Measurements from ENCODE around the gene FOLR1. TPM values are rescaled to one million over a fixed set of nuclear protein-coding genes. Genes with fewer than 3 reads are reported as not detected.
"Not testable (repeated sequence)": the region's sequence is repeated elsewhere in the genome, so short reads cannot be mapped to it uniquely, and the experiment has no call there.

Gene FOLR1
- total RNA-seq, 4 donors from 2014 or later = 0.40 to 1.0 TPM; not detected in 2

DNA sequence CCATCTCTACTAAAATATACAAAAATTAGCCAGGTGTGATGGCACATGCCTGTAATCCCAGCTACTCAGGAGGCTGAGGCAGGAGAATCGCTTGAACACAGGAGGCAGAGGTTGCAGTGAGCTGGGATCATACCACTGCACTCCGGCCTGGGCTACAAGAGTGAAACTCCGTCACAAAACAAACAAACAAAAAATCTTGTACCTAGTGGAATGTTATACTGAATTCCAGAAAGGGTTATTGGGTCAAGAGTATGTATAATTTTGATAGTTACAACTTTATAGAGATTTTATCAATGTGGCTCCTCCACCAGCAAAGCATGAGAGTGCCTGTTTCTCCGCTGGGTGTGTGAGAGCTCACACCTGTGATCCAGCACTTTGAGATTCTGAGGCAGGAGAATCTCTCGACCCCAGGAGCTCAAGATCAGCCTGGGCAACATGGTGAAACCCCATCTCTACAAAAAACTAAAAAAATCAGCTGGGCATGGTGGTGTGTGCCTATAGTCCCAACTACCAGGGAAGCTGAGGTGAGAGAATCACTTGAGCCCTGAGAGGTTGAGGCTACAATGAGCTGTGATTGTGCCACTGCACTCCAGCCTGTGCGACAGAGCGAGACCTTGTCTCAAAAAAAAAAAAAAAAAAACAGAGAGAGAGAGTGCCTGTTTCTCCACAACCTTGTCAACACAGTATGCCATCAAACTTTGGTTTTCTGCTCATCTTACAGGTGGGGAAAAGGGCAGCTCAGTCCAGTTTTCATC, 12.7 kb upstream of the FOLR1 start:
- 83% methylated on average over 7 of the region's 7 CpGs for WGBS
- intact Hi-C loops (cut with DNase I) = no loop called here
- Histone ChIP-seq H3K4me3 (no peak overlapping the region), H3K9me3 (no peaks in the 10 kb centered on the region), H3K36me3 (no peaks in the 10 kb centered on the region), H3K4me1 (peaks cover 0 to 5% (median 0%) of the 10 kb centered on the region in 4 donors), H3K27ac (replicated peaks in 1 of 4) (no peak overlapping the region), H3K27me3 (no peaks in the 10 kb centered on the region)
- TF ChIP-seq EP300 (IDR thresholded peaks at IDR 0.05) (no peak), POLR2AphosphoS5 (IDR thresholded peaks at IDR 0.05) (no peak), POLR2A (IDR thresholded peaks at IDR 0.05; ENCODE audit: low read depth) (no peak)
- TF ChIP-seq, protein P1, sequence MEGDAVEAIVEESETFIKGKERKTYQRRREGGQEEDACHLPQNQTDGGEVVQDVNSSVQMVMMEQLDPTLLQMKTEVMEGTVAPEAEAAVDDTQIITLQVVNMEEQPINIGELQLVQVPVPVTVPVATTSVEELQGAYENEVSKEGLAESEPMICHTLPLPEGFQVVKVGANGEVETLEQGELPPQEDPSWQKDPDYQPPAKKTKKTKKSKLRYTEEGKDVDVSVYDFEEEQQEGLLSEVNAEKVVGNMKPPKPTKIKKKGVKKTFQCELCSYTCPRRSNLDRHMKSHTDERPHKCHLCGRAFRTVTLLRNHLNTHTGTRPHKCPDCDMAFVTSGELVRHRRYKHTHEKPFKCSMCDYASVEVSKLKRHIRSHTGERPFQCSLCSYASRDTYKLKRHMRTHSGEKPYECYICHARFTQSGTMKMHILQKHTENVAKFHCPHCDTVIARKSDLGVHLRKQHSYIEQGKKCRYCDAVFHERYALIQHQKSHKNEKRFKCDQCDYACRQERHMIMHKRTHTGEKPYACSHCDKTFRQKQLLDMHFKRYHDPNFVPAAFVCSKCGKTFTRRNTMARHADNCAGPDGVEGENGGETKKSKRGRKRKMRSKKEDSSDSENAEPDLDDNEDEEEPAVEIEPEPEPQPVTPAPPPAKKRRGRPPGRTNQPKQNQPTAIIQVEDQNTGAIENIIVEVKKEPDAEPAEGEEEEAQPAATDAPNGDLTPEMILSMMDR (IDR thresholded peaks at IDR 0.05) = no peak
- DNase-seq (ENCODE audit: extremely low spot score) = no peak

DNA sequence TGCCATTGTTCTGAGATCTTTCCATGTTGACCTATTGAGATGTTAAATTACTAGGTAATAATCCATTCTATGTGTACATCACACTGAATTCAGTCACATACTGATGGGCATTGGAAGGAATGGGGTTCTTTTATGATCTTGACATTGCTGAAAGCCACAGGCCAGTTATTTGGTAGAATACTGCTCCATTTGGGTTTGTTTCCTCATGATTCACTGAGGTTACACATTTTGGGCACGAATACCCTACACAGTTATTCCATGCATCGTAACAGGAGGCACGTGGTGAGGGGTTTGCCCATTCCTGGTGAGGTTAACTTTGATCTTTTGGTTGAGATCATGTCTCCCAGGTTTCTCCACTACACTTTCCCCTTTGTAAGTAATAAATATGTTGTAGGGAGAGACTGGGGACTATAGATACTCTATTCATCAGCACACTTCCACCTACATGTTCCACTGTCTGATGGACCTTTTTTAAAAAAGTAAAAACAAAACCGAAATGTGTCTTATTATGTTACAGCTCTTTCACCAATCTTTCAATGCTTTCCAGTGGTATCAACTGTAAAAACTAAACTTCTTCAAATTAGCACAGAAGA, 12.0 kb upstream of the FOLR1 start:
- DNase-seq (ENCODE audit: extremely low spot score) = no peak
- H3K4me1 ChIP-seq = peaks cover 0 to 5% (median 0%) of the 10 kb centered on the region in 4 donors
- no peaks in the 10 kb centered on the region for H3K36me3 ChIP-seq
- WGBS = 81% methylated on average over 4 of the region's 4 CpGs
- no peaks in the 10 kb centered on the region for H3K9me3 ChIP-seq
- H3K4me3 ChIP-seq = no peak overlapping the region
- no peak overlapping the region for H3K27ac ChIP-seq (replicated peaks in 1 of 4)
- TF ChIP-seq, protein P1 (IDR thresholded peaks at IDR 0.05) = no peak
- no peak for TF ChIP-seq POLR2AphosphoS5 (IDR thresholded peaks at IDR 0.05)
- no peak for TF ChIP-seq POLR2A (IDR thresholded peaks at IDR 0.05; ENCODE audit: low read depth)
- TF ChIP-seq EP300 (IDR thresholded peaks at IDR 0.05) = no peak
- intact Hi-C loops (cut with DNase I) = no loop called here
- H3K27me3 ChIP-seq = no peaks in the 10 kb centered on the region

DNA sequence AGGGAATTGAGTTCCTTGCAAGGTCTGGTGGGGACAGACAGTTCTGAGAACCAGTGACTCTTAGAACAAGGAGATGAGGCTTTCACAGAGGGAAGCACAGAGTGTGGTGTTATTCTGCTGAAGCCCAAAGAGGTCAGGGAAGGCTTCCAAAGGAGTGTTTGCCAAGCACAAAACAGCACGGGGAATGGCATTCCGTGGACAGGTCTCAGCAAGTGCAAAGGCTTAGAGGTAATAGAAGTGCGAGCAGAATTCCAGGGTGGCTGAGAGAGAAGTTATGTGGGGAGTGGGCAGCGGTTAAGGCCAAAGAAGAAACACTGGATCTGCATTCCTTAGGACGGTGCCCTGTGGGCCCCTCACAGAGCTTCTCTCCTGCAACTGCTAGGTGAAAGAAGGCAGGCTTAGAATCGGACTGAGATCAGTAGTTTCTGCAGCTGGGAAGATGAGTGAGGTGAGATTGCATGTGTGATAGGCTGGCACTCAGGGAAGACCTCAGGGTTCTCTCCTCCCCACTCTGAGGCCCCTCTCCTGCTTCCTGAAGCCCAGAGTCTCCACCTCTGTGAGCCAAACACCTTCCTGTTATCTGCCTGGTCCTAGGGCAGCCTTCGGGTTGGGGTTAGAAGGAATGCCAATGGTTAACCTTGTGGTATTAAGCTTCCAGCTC, 10.9 kb upstream of the FOLR1 start:
- H3K4me1 ChIP-seq; H3K9me3 ChIP-seq; DNase-seq (ENCODE audit: extremely low spot score); intact Hi-C loops (cut with DNase I); H3K4me3 ChIP-seq; H3K36me3 ChIP-seq; H3K27me3 ChIP-seq; H3K27ac ChIP-seq (replicated peaks in 1 of 4): not testable (repeated sequence)
- 63% methylated on average over 7 of the region's 7 CpGs for WGBS

DNA sequence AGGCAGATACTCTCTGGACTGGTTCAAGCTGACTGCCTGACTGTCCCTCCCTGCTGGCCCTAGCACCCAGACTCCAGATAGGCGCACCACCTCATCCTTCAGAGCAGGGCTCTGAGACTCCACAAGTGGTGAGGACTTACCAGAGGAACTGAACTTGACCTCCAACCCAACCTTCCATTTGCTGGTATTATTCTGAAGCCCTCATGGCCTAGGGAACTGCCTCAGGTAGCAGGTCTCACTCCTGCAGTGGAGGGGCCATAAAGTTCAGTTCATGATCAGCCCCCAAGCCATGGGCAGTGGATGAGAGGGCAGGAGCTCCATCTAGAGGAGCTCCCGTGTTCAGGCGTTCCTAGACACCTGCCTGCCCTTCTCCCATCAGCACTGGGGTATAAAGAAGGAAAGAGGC, 10.4 kb upstream of the FOLR1 start:
- H3K27ac ChIP-seq (replicated peaks in 1 of 4); H3K9me3 ChIP-seq; H3K4me3 ChIP-seq; DNase-seq (ENCODE audit: extremely low spot score); H3K4me1 ChIP-seq; intact Hi-C loops (cut with DNase I); H3K27me3 ChIP-seq; H3K36me3 ChIP-seq: not testable (repeated sequence)
- WGBS = no CpG with 5 or more reads among the region's 3 CpGs

DNA sequence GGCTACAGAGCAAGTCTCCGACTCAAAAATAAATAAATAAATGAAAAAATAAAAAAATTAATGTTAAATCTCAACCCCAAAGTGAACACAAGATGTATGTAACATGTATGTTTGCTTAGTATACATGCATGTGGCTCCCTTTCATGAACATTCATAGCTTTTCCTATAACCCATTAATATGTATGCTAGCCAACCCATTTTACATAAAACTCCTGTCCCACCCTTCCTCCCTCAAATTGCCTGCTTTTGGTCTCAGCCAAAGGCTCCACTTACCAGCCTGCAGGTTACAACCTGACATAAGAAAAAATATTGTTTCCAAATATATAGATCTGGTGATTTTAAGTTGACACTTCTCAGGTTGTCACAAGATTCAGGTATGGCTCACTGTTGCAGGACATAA, 3.7 kb upstream of the FOLR1 start:
- 82% methylated on average over 1 of the region's 1 CpG for WGBS
- Histone ChIP-seq H3K36me3 (no peaks in the 10 kb centered on the region), H3K4me3 (no peak overlapping the region), H3K27me3 (no peaks in the 10 kb centered on the region), H3K9me3 (no peaks in the 10 kb centered on the region), H3K4me1 (peaks cover 0 to 3% (median 0%) of the 10 kb centered on the region in 4 donors), H3K27ac (replicated peaks in 1 of 4) (no peak overlapping the region)
- TF ChIP-seq EP300 (IDR thresholded peaks at IDR 0.05) = no peak
- TF ChIP-seq, protein P1 (IDR thresholded peaks at IDR 0.05) = no peak
- no peak for TF ChIP-seq POLR2AphosphoS5 (IDR thresholded peaks at IDR 0.05)
- TF ChIP-seq POLR2A (IDR thresholded peaks at IDR 0.05; ENCODE audit: low read depth) = no peak
- intact Hi-C loops (cut with DNase I) = no loop called here
- no peak for DNase-seq (ENCODE audit: extremely low spot score)

All from esophagus muscularis mucosa (tissue), 4 donors.